ENCODE data around the gene SLU7.

DNA sequence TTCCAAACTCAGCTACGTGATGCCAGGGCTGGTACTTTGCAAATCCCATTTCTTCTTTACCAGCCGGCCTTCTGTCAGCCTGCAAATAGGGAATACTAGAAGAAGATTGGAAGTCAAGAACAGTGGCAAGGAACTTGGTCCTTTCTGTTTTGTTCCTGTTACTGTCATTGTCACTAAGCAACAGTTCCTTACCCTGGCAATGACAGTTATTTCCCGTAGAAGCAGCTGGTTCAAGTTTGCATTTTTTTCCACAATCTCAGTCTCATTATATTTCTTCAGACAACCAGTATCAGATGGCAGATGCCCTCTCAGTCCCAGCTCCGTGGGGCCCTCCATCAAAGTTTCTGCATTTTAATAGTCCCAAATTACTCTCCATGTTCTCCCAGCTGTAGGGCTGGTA, 39.4 kb downstream of the SLU7 start:
- TF ChIP-seq, protein P1, sequence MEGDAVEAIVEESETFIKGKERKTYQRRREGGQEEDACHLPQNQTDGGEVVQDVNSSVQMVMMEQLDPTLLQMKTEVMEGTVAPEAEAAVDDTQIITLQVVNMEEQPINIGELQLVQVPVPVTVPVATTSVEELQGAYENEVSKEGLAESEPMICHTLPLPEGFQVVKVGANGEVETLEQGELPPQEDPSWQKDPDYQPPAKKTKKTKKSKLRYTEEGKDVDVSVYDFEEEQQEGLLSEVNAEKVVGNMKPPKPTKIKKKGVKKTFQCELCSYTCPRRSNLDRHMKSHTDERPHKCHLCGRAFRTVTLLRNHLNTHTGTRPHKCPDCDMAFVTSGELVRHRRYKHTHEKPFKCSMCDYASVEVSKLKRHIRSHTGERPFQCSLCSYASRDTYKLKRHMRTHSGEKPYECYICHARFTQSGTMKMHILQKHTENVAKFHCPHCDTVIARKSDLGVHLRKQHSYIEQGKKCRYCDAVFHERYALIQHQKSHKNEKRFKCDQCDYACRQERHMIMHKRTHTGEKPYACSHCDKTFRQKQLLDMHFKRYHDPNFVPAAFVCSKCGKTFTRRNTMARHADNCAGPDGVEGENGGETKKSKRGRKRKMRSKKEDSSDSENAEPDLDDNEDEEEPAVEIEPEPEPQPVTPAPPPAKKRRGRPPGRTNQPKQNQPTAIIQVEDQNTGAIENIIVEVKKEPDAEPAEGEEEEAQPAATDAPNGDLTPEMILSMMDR (IDR thresholded peaks at IDR 0.05; ENCODE audit: poor library complexity, severe bottlenecking), result no peak
- no peak for TF ChIP-seq POLR2AphosphoS5 (IDR thresholded peaks at IDR 0.05)
- no peak for TF ChIP-seq EZH2 (IDR thresholded peaks at IDR 0.05; ENCODE audit: borderline replicate concordance, insufficient read depth, low read length, poor library complexity, severe bottlenecking)
- no peak for TF ChIP-seq SMC3 (conservative IDR thresholded peaks at IDR 0.05; ENCODE audit: poor library complexity)
- TF ChIP-seq TAF1 (IDR thresholded peaks at IDR 0.05; ENCODE audit: low read depth), result no peak
- TF ChIP-seq RAD21 (conservative IDR thresholded peaks at IDR 0.05), result no peak
- TF ChIP-seq EP300 (conservative IDR thresholded peaks at IDR 0.05; ENCODE audit: poor library complexity, severe bottlenecking), result no peak
- TF ChIP-seq, protein P2, sequence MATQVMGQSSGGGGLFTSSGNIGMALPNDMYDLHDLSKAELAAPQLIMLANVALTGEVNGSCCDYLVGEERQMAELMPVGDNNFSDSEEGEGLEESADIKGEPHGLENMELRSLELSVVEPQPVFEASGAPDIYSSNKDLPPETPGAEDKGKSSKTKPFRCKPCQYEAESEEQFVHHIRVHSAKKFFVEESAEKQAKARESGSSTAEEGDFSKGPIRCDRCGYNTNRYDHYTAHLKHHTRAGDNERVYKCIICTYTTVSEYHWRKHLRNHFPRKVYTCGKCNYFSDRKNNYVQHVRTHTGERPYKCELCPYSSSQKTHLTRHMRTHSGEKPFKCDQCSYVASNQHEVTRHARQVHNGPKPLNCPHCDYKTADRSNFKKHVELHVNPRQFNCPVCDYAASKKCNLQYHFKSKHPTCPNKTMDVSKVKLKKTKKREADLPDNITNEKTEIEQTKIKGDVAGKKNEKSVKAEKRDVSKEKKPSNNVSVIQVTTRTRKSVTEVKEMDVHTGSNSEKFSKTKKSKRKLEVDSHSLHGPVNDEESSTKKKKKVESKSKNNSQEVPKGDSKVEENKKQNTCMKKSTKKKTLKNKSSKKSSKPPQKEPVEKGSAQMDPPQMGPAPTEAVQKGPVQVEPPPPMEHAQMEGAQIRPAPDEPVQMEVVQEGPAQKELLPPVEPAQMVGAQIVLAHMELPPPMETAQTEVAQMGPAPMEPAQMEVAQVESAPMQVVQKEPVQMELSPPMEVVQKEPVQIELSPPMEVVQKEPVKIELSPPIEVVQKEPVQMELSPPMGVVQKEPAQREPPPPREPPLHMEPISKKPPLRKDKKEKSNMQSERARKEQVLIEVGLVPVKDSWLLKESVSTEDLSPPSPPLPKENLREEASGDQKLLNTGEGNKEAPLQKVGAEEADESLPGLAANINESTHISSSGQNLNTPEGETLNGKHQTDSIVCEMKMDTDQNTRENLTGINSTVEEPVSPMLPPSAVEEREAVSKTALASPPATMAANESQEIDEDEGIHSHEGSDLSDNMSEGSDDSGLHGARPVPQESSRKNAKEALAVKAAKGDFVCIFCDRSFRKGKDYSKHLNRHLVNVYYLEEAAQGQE (IDR thresholded peaks at IDR 0.05; ENCODE audit: borderline replicate concordance), result no peak
- no peak for TF ChIP-seq MXI1 (conservative IDR thresholded peaks at IDR 0.05; ENCODE audit: poor library complexity, severe bottlenecking)
